K562 (cell line): Measurements from ENCODE around the gene SPEG. TPM values are rescaled to one million over a fixed set of nuclear protein-coding genes. Genes with fewer than 3 reads are reported as not detected.

Source experiments
- ATAC-seq: fragments of 200-7000 bp; cut with Tn5 transposase; 3 replicates; pipeline ENCODE4 v1.9.1; 2020; ENCODE audit warnings: moderate library complexity
- BruUV-seq: library from RNA; stranded (reverse); fragments of 400-500 nt; replicated peaks from 2 replicates; lab custom pipeline; 2021; lab: Mats Ljungman, UMichigan
- CTCF ChIA-PET: fragments of 300-600 bp; formaldehyde crosslinking; extraction: SDS; loops from one replicate; lab custom pipeline; 2021; ENCODE audit warnings: low intra/inter-chr PET ratio; lab: Yijun Ruan, JAX
- POLR2A ChIA-PET: fragments of 300-600, 350-650 bp; sonication (Branson Sonifier 250); formaldehyde crosslinking; extraction: SDS; loops from one replicate; lab custom pipeline; 2021; ENCODE audit warnings: antibody characterized with exemption, inconsistent platforms; lab: Yijun Ruan, JAX
- DNase-seq, 4 experiments: peaks; one replicate each; pipeline versions ENCODE4 v3.0.0 to v3.0.0-alpha.2; 2011 to 2018; ENCODE audit warnings: low spot score in 3 of 4, mixed read lengths in 3 of 4; ENCODE audit errors: extremely low read depth in 1 of 4
- FAIRE-seq: peaks from 2 replicates; lab custom pipeline; 2011; peaks lifted over from hg19 to GRCh38; lab: Jason Lieb, UNC
- H2AFZ ChIP-seq: 2 replicates; pipeline ENCODE4 v1.6.0; 2011; ENCODE audit warnings: low read depth, low read length, control low read depth, inconsistent platforms
- H3K27ac ChIP-seq: fragments of 200-600 bp; 3 replicates; pipeline ENCODE4 v1.8.0; 2011; ENCODE audit warnings: low read depth, mild to moderate bottlenecking, control low read depth, inconsistent platforms, low read length, moderate library complexity, mixed read lengths; ENCODE audit errors: extremely low read depth
- H3K27me3 ChIP-seq, 2 experiments: fragments of 300-600 bp in 1 of 2; 2 replicates in 1 of 2; 3 replicates in 1 of 2; pipeline versions ENCODE4 v1.6.0 to v1.8.0; 2011; ENCODE audit warnings: inconsistent platforms in 2 of 2, low read length in 2 of 2, mild to moderate bottlenecking in 1 of 2, mixed read lengths in 1 of 2, moderate library complexity in 1 of 2; ENCODE audit not compliant: control insufficient read depth in 2 of 2, insufficient read depth in 2 of 2
- H3K36me3 ChIP-seq: fragments of 300-600 bp; 3 replicates; pipeline ENCODE4 v1.8.0; 2011; ENCODE audit warnings: mild to moderate bottlenecking, low read length, inconsistent platforms; ENCODE audit not compliant: control insufficient read depth, insufficient read depth
- H3K4me1 ChIP-seq, 2 experiments: fragments of 200-600 bp in 1 of 2; replicated peaks in 1 of 2; 2 replicates in 1 of 2; 3 replicates in 1 of 2; pipeline versions ENCODE4 v1.5.1 to v1.8.0; 2011; ENCODE audit warnings: inconsistent platforms in 2 of 2, low read length in 2 of 2, mild to moderate bottlenecking in 1 of 2, mixed read lengths in 1 of 2, moderate library complexity in 1 of 2; ENCODE audit not compliant: control insufficient read depth in 2 of 2, insufficient read depth in 2 of 2
- H3K4me2 ChIP-seq: 2 replicates; pipeline ENCODE4 v1.6.1; 2011; ENCODE audit warnings: low read length, control low read depth, inconsistent platforms, mixed read lengths; ENCODE audit not compliant: insufficient read depth
- H3K4me3 ChIP-seq: fragments of 200-600 bp; sonication (generic), shearing (Covaris generic); 2 replicates; pipeline ENCODE4 v1.5.1; 2016; ENCODE audit warnings: control low read depth, inconsistent platforms
- H3K79me2 ChIP-seq: fragments of 200-600 bp; 3 replicates; pipeline ENCODE4 v1.8.0; 2011; ENCODE audit warnings: low read length, inconsistent platforms; ENCODE audit not compliant: control insufficient read depth, insufficient read depth
- H3K9ac ChIP-seq, 2 experiments: 2 replicates each; pipeline versions ENCODE4 v1.6.0 to v1.6.1; 2011; ENCODE audit warnings: low read depth in 2 of 2, low read length in 2 of 2, control low read depth in 1 of 2, inconsistent platforms in 1 of 2, mild to moderate bottlenecking in 1 of 2, mixed read lengths in 1 of 2; ENCODE audit not compliant: insufficient read depth in 1 of 2
- H3K9me1 ChIP-seq: one replicate; pipeline ENCODE4 v1.6.0; 2011; ENCODE audit warnings: inconsistent platforms, mild to moderate bottlenecking, low read length, moderate library complexity; ENCODE audit not compliant: control insufficient read depth, insufficient read depth
- H3K9me3 ChIP-seq: replicated peaks from 2 replicates; pipeline ENCODE4 v1.5.1; 2011; ENCODE audit warnings: low read depth, low read length, inconsistent platforms; ENCODE audit not compliant: control insufficient read depth, insufficient read depth
- H4K20me1 ChIP-seq: replicated peaks from 2 replicates; pipeline ENCODE4 v1.6.1; 2011; ENCODE audit warnings: low read length, inconsistent platforms, mixed read lengths; ENCODE audit not compliant: control insufficient read depth, insufficient read depth
- ARID1B ChIP-seq: fragments of 450-650 bp; IDR thresholded peaks from 2 replicates; pipeline ENCODE4 v1.6.1; 2016; ENCODE audit warnings: antibody characterized with exemption, mild to moderate bottlenecking, inconsistent platforms
- BCOR ChIP-seq: fragments of 450-650 bp; IDR thresholded peaks from 2 replicates; pipeline ENCODE4 v1.6.1; 2016
- DIDO1 ChIP-seq: fragments of 450-650 bp; IDR thresholded peaks from 2 replicates; pipeline ENCODE4 v1.6.1; 2016; ENCODE audit warnings: low read depth, missing biosample characterization, missing genetic modification characterization
- ELF4 ChIP-seq: fragments of 450-650 bp; formaldehyde crosslinking; IDR thresholded peaks from 2 replicates; pipeline ENCODE4 v1.4.0; 2022; ENCODE audit warnings: missing genetic modification characterization
- FOS ChIP-seq: IDR thresholded peaks from 3 replicates; pipeline ENCODE4 v1.6.1; 2011; ENCODE audit not compliant: insufficient read length; ENCODE audit errors: extremely low read depth
- FOXK2 ChIP-seq, 2 experiments: fragments of 450-650 bp; IDR thresholded peaks in 1 of 2; conservative IDR thresholded peaks in 1 of 2; 2 replicates each; pipeline ENCODE4 v1.6.1; 2016; ENCODE audit warnings: low read depth in 2 of 2, mild to moderate bottlenecking in 1 of 2
- FOXM1 ChIP-seq, 2 experiments: fragments of 450-650 bp in 1 of 2; sonication (generic) in 1 of 2; formaldehyde crosslinking in 1 of 2; IDR thresholded peaks; 2 replicates each; pipeline versions ENCODE4 v1.6.1 to v1.9.0; 2017 to 2022; ENCODE audit warnings: low read depth in 2 of 2, mild to moderate bottlenecking in 2 of 2, missing genetic modification reagents in 1 of 2, moderate library complexity in 1 of 2
- MTA1 ChIP-seq: fragments of 450-650 bp; IDR thresholded peaks from 2 replicates; pipeline ENCODE4 v1.6.1; 2017; ENCODE audit warnings: borderline replicate concordance
- ZFP1 ChIP-seq: fragments of 450-650 bp; formaldehyde crosslinking; IDR thresholded peaks from 2 replicates; pipeline ENCODE4 v1.4.0; 2020; ENCODE audit warnings: mild to moderate bottlenecking, mixed read lengths
- WGBS: fragments of 100-300 bp; shearing (Covaris generic); methylation state at CpG from one replicate; pipeline ENCODE4 v1.1.6; 2016; ENCODE audit warnings: low coverage, mixed read lengths; ENCODE audit not compliant: insufficient coverage; ENCODE audit errors: missing lambda C conversion rate; 5-methylcytosine and 5-hydroxymethylcytosine counted together
- in situ Hi-C: fragments of 300-500 bp; cut with MboI; formaldehyde crosslinking; loops from 4 replicates; pipeline ENCODE4 v1.15.0; 2018; ENCODE audit warnings: inconsistent platforms, mixed read lengths
- intact Hi-C: fragments of 100-400 bp; cut with micrococcal nuclease; formaldehyde crosslinking; loops from 2 replicates; pipeline ENCODE4 v1.14.2; 2022
- polyA plus RNA-seq, 8 experiments: library from polyadenylated mRNA; depleted of rRNA in 4 of 8; stranded (reverse) in 5 of 8; unstranded in 3 of 8; fragments of >200 nt; fragmentation: Nextera tagmentation in 2 of 8; fragmentation: Illumina TruSeq in 1 of 8; extraction: Ambion mirVana in 2 of 8; extraction: Trizol in 1 of 8; gene quantifications; 2 replicates each; pipeline versions ENCODE4 v1.2.1 to v1.2.3, GENCODE V29; 2011 to 2014; ENCODE audit warnings: inconsistent platforms in 1 of 8, missing spikeins in 1 of 8
- total RNA-seq, 7 experiments: library from RNA; depleted of rRNA in 6 of 7; stranded (reverse); fragments of >200 nt in 6 of 7; fragmentation: Illumina TruSeq in 2 of 7; extraction: Trizol in 2 of 7; gene quantifications; 2 replicates each; pipeline versions ENCODE4 v1.2.1 to v1.2.3, GENCODE V29; 2011 to 2021; ENCODE audit warnings: low replicate concordance in 1 of 7
- TF ChIP-seq, protein P1 (sequence below): fragments of 200-800 bp; sonication (Bioruptor generic); IDR thresholded peaks from 2 replicates; pipeline ENCODE4 v1.6.1; 2017; ENCODE audit warnings: missing genetic modification characterization, missing compliant biosample characterization
- TF ChIP-seq, protein P2 (sequence below): fragments of 450-650 bp; IDR thresholded peaks from 2 replicates; pipeline ENCODE4 v1.6.1; 2018; ENCODE audit warnings: mild to moderate bottlenecking, low read depth; ENCODE audit not compliant: partially characterized antibody

SPEG gene
- total and polyA plus RNA-seq, 9 of the 15 experiments (the other 6 are each of a cell fraction or from before 2014, with no cell fraction given) = 0.49 to 8.7 (median 3.0) TPM

DNA sequence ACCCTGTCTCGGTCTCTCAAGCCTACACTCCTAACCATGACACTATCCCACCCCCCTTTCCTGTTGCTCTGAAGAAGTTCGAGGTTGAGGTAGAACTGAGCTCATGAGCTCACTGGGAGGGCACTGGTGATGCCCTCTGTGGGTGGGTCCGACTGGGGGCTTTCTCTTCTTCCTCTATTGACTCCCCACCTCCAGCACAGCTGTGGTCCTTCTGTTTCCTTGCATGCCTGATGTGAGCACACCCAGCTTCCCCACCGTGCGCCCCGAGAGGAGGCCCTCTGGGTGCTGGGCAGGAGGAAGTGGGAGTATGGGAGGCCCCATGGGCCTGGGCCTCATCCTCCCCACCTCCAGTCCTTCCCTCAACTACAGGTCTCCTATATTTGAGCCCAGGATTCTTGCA, 20.9 kb downstream of the SPEG start:
- BruUV-seq = no TSS peak
- H3K79me2 ChIP-seq = no peaks in the 10 kb centered on the region
- no peak overlapping the region for H3K4me2 ChIP-seq
- H3K9ac ChIP-seq = no peak overlapping the region
- no peaks in the 10 kb centered on the region for H4K20me1 ChIP-seq
- no peak overlapping the region for H3K4me3 ChIP-seq
- WGBS = 49% methylated on average over 3 of the region's 6 CpGs
- H3K9me3 ChIP-seq = no peaks in the 10 kb centered on the region
- TF ChIP-seq FOXM1 (IDR thresholded peaks at IDR 0.05; ENCODE audit: low read depth) = no peak
- no peak for TF ChIP-seq FOXM1 (CRISPR knock-in tag; IDR thresholded peaks at IDR 0.05; ENCODE audit: low read depth)
- TF ChIP-seq FOXK2 (conservative IDR thresholded peaks at IDR 0.05 in 1 of 2, IDR thresholded peaks at IDR 0.05 in 1 of 2; ENCODE audit: low read depth in 2 of 2) = no peak
- no peak for TF ChIP-seq ZFP1
- no peak for TF ChIP-seq ELF4 (CRISPR knock-in tag)
- TF ChIP-seq MTA1 = no peak
- no peak for TF ChIP-seq FOS
- TF ChIP-seq, protein P1, sequence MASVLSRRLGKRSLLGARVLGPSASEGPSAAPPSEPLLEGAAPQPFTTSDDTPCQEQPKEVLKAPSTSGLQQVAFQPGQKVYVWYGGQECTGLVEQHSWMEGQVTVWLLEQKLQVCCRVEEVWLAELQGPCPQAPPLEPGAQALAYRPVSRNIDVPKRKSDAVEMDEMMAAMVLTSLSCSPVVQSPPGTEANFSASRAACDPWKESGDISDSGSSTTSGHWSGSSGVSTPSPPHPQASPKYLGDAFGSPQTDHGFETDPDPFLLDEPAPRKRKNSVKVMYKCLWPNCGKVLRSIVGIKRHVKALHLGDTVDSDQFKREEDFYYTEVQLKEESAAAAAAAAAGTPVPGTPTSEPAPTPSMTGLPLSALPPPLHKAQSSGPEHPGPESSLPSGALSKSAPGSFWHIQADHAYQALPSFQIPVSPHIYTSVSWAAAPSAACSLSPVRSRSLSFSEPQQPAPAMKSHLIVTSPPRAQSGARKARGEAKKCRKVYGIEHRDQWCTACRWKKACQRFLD (CRISPR knock-in tag) = no peak
- TF ChIP-seq, protein P2, sequence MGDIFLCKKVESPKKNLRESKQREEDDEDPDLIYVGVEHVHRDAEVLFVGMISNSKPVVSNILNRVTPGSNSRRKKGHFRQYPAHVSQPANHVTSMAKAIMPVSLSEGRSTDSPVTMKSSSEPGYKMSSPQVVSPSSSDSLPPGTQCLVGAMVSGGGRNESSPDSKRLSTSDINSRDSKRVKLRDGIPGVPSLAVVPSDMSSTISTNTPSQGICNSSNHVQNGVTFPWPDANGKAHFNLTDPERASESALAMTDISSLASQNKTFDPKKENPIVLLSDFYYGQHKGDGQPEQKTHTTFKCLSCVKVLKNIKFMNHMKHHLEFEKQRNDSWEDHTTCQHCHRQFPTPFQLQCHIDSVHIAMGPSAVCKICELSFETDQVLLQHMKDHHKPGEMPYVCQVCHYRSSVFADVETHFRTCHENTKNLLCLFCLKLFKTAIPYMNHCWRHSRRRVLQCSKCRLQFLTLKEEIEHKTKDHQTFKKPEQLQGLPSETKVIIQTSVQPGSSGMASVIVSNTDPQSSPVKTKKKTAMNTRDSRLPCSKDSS = no peak
- no peak for TF ChIP-seq DIDO1 (tag)
- TF ChIP-seq ARID1B = no peak
- no peak for TF ChIP-seq BCOR
- TF ChIP-seq, all 486 proteins: peak for 0
- Histone ChIP-seq H3K36me3 (no peaks in the 10 kb centered on the region), H3K27me3 (no peaks in the 10 kb centered on the region), H2AFZ (no peak overlapping the region), H3K4me1 (peaks cover 24 to 31% of the 10 kb centered on the region in 2 experiments), H3K27ac (no peak overlapping the region), H3K9me1 (no peaks in the 10 kb centered on the region)
- in situ Hi-C loops = no loop called here
- ChIA-PET POLR2A (interaction anchor here (0.8 kb wide), 1 partner anchor 17 kb away, joined by 3 read pairs; no protein-coding TSS in a partner anchor), CTCF (no interaction called here)
- FAIRE-seq = no peak
- intact Hi-C loops = no loop called here
- ATAC-seq = no peak
- DNase-seq = no peak
